ENCODE measurements around the gene CD226.
"Not testable (repeated sequence)": the region's sequence is repeated elsewhere in the genome, so short reads cannot be mapped to it uniquely, and the experiment has no call there.

CD226 gene

DNA sequence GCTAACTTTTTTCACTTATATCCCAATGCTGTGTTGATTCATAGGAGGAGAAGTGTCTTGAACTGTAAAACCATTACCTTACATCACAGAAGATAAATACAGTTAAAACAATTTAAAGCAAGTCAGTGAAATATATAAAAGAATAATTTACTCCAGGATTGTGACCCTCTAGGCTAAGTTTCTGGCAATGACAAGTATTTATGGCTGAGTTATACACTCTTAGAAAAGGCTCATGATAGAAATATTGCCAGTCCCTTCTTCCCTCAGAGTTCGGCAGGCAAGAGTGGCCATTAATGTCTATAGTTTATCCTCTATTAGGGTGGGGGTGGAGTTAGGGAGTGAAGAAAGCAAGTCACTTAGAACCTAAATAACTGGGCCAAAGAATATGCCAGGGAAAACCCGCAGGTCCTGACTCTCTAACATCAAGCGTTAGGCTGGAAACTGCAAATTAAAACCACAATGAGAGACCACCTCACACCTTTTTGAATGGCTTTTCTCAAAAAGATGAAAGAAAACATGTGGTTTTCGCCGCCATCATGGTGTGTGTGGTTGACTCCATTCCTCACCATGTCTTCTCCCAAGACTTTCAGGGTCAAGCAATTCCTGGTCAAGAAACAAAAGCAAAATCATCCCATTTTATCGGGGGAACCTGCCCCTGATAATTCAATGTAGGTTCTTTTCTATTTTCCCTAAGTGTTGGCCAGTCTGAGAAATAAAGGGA lies 69.3 kb downstream of the CD226 start:
- Mint-ChIP-seq H3K4me3 (no peak overlapping the region), H3K9me3 (ENCODE audit: low read depth) (peaks cover 4% of the 10 kb centered on the region), H3K4me1 (ENCODE audit: low read depth) (peaks cover 29% of the 10 kb centered on the region), H3K27ac (no peak overlapping the region), H3K36me3 (peaks cover 21% of the 10 kb centered on the region), H3K27me3 (no peaks in the 10 kb centered on the region)

DNA sequence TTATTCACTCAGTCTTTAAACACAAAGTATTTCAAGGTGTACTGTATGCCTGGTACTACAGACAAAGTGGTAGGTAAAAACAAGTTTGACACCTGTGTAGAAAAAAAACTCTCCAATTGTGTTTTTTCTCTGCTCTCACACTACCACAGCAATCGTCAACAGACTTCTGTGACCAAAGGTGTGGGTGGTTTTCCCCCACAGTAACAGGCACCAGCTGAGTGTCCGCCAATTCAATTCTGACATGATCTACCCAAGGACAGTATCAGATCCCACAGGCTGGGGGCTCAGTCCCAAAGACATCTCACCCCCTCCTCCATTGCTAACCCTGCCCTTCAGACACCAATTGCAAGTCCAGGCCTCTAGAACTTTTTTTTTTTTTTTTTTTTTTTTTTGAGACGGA lies 71.2 kb downstream of the CD226 start:
- H3K9me3 Mint-ChIP-seq (ENCODE audit: low read depth): peaks cover 4% of the 10 kb centered on the region
- H3K27ac Mint-ChIP-seq: no peak overlapping the region
- H3K4me1 Mint-ChIP-seq (ENCODE audit: low read depth): peaks cover 23% of the 10 kb centered on the region
- H3K36me3 Mint-ChIP-seq: peaks cover 24% of the 10 kb centered on the region
- no peaks in the 10 kb centered on the region for H3K27me3 Mint-ChIP-seq
- H3K4me3 Mint-ChIP-seq: no peak overlapping the region

DNA sequence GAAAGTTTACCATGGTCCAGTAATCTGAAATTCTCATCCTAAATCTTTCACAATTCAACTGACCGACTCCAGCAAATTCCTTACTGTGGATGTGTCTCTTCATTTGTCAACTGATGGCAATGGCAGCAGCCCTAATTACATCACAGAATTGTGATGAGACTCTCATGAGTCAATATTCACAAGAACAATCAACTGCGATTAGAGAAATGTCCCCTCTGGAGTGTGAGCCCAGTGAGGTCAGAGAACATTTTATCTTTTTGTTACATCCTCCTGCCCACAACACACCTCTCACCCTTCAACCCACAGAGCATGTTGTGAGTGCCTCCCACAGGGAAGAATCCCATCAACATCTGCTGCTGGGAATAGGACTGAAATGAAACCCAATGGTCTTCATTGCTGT lies 73.6 kb downstream of the CD226 start:
- no peaks in the 10 kb centered on the region for H3K27me3 Mint-ChIP-seq
- H3K36me3 Mint-ChIP-seq: peaks cover 21% of the 10 kb centered on the region
- no peak overlapping the region for H3K27ac Mint-ChIP-seq
- H3K4me1 Mint-ChIP-seq (ENCODE audit: low read depth): peaks cover 18% of the 10 kb centered on the region
- H3K4me3 Mint-ChIP-seq: no peak overlapping the region
- no peaks in the 10 kb centered on the region for H3K9me3 Mint-ChIP-seq (ENCODE audit: low read depth)

DNA sequence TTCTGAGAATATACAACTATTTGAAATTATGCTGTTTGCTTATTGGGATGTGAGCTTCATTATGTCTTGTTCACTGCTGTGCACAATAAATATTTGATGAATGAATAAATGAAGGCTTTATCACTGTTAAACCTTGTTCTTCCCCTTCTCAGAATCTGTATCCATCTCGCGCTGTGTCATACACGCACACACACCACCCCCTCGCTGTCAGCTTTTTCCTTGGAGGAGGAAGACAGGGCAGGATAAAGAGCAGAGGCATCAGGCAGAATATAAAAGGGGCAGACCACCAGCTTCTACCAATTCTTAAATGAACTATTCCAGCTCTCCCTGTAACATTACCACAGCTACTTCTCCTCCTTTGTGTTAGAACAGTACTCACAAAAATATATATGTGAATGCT lies 75.0 kb downstream of the CD226 start:
- Mint-ChIP-seq H3K36me3 (peaks cover 17% of the 10 kb centered on the region), H3K27ac (peak overlapping the region; percentile 25), H3K27me3 (no peaks in the 10 kb centered on the region), H3K4me1 (ENCODE audit: low read depth) (peaks cover 15% of the 10 kb centered on the region), H3K9me3 (ENCODE audit: low read depth) (no peaks in the 10 kb centered on the region), H3K4me3 (no peak overlapping the region)

GRCh38 chr18:69871363-69871762 lies 76.3 kb downstream of the CD226 start:
- H3K9me3 Mint-ChIP-seq (ENCODE audit: low read depth): no peaks in the 10 kb centered on the region
- no peak overlapping the region for H3K27ac Mint-ChIP-seq
- H3K4me1 Mint-ChIP-seq (ENCODE audit: low read depth): peaks cover 12% of the 10 kb centered on the region
- no peak overlapping the region for H3K4me3 Mint-ChIP-seq
- H3K27me3 Mint-ChIP-seq: no peaks in the 10 kb centered on the region
- H3K36me3 Mint-ChIP-seq: peaks cover 18% of the 10 kb centered on the region

DNA sequence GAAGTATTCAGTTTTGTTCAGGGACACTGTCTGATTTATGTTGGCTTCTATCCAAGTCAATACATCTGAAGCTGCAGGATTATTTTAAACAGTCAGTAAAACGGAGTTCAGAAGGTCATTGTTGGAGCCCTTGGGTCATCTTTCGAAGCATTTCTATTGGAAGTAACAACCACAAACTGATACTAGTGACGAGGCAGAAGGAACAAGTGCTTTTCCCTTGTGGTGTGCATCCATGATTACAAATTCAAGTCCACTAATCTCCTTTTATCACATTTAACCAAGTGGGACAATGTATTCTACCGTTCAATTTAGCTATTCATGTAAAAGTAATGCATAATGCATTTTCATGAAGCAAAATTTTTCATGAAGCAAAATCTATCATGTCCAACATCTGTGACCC lies 76.9 kb downstream of the CD226 start:
- Mint-ChIP-seq H3K27ac (no peak overlapping the region), H3K9me3 (ENCODE audit: low read depth) (no peaks in the 10 kb centered on the region), H3K27me3 (no peaks in the 10 kb centered on the region), H3K4me1 (ENCODE audit: low read depth) (peaks cover 10% of the 10 kb centered on the region), H3K36me3 (peaks cover 19% of the 10 kb centered on the region), H3K4me3 (no peak overlapping the region)

DNA sequence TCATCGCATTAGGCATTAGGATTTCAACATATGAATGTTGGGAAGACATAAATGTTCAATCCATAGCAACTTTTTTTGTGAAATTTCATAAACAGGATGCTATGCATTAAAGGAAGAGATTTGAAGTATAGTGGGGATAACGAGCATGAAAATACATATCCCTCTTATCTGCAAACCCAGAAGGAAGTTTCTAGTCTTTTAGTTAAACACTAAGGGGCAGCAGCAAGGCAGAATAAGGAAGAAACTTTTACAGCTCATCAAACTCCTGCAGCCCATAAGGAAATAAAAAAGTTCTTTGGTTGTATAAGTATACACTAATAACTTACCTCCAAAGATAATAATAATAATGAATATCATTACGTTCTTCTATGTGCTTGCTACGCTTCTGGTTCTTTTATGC lies 81.5 kb downstream of the CD226 start:
- Mint-ChIP-seq H3K36me3 (peaks cover 22% of the 10 kb centered on the region), H3K27ac (no peak overlapping the region), H3K4me1 (ENCODE audit: low read depth) (peaks cover 4% of the 10 kb centered on the region), H3K4me3 (no peak overlapping the region), H3K27me3 (no peaks in the 10 kb centered on the region), H3K9me3 (ENCODE audit: low read depth) (peaks cover 3% of the 10 kb centered on the region)

- peaks cover 3% of the 10 kb centered on the region for H3K9me3 Mint-ChIP-seq (ENCODE audit: low read depth)
- no peak overlapping the region for H3K27ac Mint-ChIP-seq
- H3K36me3 Mint-ChIP-seq: peaks cover 22% of the 10 kb centered on the region
- no peaks in the 10 kb centered on the region for H3K27me3 Mint-ChIP-seq
- H3K4me1 Mint-ChIP-seq (ENCODE audit: low read depth): peaks cover 4% of the 10 kb centered on the region
- H3K4me3 Mint-ChIP-seq: no peak overlapping the region
Measured at GRCh38 chr18:69865776-69866175, 81.9 kb downstream of the CD226 start.

GRCh38 chr18:69864802-69865201 lies 82.9 kb downstream of the CD226 start:
- Mint-ChIP-seq H3K36me3 (peaks cover 24% of the 10 kb centered on the region), H3K27ac (peak overlapping the region; percentile 64)
- H3K27me3 Mint-ChIP-seq; H3K4me3 Mint-ChIP-seq; H3K9me3 Mint-ChIP-seq (ENCODE audit: low read depth); H3K4me1 Mint-ChIP-seq (ENCODE audit: low read depth): not testable (repeated sequence)

GRCh38 chr18:69858897-69859296 lies 88.8 kb downstream of the CD226 start:
- Mint-ChIP-seq H3K9me3 (ENCODE audit: low read depth) (no peaks in the 10 kb centered on the region), H3K27ac (no peak overlapping the region), H3K36me3 (peaks cover 17% of the 10 kb centered on the region), H3K4me3 (no peak overlapping the region), H3K27me3 (no peaks in the 10 kb centered on the region), H3K4me1 (ENCODE audit: low read depth) (no peaks in the 10 kb centered on the region)

- H3K27me3 Mint-ChIP-seq: no peaks in the 10 kb centered on the region
- H3K4me1 Mint-ChIP-seq (ENCODE audit: low read depth): no peaks in the 10 kb centered on the region
- H3K9me3 Mint-ChIP-seq (ENCODE audit: low read depth): no peaks in the 10 kb centered on the region
- H3K36me3 Mint-ChIP-seq: peaks cover 12% of the 10 kb centered on the region
- H3K4me3 Mint-ChIP-seq: no peak overlapping the region
- no peak overlapping the region for H3K27ac Mint-ChIP-seq
Measured at GRCh38 chr18:69854455-69854854, 93.2 kb downstream of the CD226 start.

DNA sequence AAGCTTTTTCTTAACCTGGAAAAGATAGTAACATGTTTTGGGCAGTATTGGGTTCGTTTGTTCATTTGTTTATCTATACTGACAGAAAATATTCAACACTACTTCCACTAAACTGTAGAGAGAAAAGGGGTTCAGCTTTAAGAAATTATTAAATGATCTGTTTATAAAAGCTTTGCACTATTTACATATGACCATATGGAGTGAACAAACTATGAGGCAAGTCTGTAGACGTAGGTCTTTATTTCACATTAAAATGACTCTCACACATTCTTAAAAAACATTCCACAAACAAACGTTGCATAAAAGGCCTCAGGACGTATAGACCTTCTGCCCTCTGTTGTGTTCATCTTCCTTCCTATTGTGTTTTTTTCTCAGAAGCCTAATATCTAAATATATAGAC lies 94.6 kb downstream of the CD226 start:
- Mint-ChIP-seq H3K9me3 (ENCODE audit: low read depth) (no peaks in the 10 kb centered on the region), H3K4me1 (ENCODE audit: low read depth) (no peaks in the 10 kb centered on the region), H3K4me3 (no peak overlapping the region), H3K27me3 (no peaks in the 10 kb centered on the region), H3K27ac (no peak overlapping the region), H3K36me3 (peaks cover 12% of the 10 kb centered on the region)

GRCh38 chr18:69845593-69846506 lies 101.8 kb downstream of the CD226 start:
- no peaks in the 10 kb centered on the region for H3K36me3 Mint-ChIP-seq
- no peaks in the 10 kb centered on the region for H3K4me1 Mint-ChIP-seq (ENCODE audit: low read depth)
- H3K9me3 Mint-ChIP-seq (ENCODE audit: low read depth): no peaks in the 10 kb centered on the region
- no peak overlapping the region for H3K27ac Mint-ChIP-seq
- H3K27me3 Mint-ChIP-seq: no peaks in the 10 kb centered on the region
- no peak overlapping the region for H3K4me3 Mint-ChIP-seq

GRCh38 chr18:69844656-69845055 lies 103.0 kb downstream of the CD226 start:
- Mint-ChIP-seq H3K4me3 (no peak overlapping the region), H3K9me3 (ENCODE audit: low read depth) (no peaks in the 10 kb centered on the region)

DNA sequence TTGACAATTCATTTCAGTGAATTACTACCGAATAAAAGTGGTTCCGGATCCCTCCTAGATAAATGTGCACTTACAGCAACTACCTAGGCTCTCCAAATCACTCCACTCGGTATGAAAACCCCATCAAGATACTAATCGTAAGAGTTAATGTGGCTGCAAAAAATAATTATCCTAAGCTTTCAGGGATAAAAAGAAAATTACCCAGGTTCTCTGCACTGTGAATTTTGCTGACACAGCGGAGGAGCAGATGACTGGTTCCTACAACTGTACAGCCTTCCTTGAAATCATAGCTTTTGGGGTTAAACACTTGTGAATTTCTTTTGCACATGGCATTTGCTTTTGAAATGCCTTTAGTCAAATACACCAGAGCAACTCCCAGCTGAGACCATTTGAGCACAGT lies 104.7 kb downstream of the CD226 start:
- Mint-ChIP-seq H3K4me3 (no peak overlapping the region), H3K9me3 (ENCODE audit: low read depth) (no peaks in the 10 kb centered on the region), H3K36me3 (no peaks in the 10 kb centered on the region), H3K27ac (no peak overlapping the region), H3K27me3 (no peaks in the 10 kb centered on the region), H3K4me1 (ENCODE audit: low read depth) (no peaks in the 10 kb centered on the region)

More at GRCh38 chr18:69844656-69845055, 103.0 kb downstream of the CD226 start:
- H3K27me3 Mint-ChIP-seq: no peaks in the 10 kb centered on the region
- H3K4me1 Mint-ChIP-seq (ENCODE audit: low read depth): no peaks in the 10 kb centered on the region
- no peak overlapping the region for H3K27ac Mint-ChIP-seq
- no peaks in the 10 kb centered on the region for H3K36me3 Mint-ChIP-seq
